NCI-H146 (cell line): ENCODE results near the gene ANKDD1B.
"Not testable (repeated sequence)": the region's sequence is repeated elsewhere in the genome, so short reads cannot be mapped to it uniquely, and the experiment has no call there.

Experiments used
- DNase-seq: peaks from one replicate; lab custom pipeline; 2025; lab: John Stamatoyannopoulos, UW

ANKDD1B gene

GRCh38 chr5:75611311-75612225 lies at the start of gene ANKDD1B:
TSS of gene ANKDD1B (plus strand) at chr5:75611453. CDS start at chr5:75611635, 182 bp downstream.
- DNase-seq, result no peak

- not testable (repeated sequence) for DNase-seq
These were observed 45.1 kb upstream of the ANKDD1B start for GRCh38 chr5:75565991-75566709.

GRCh38 chr5:75566710-75567309 lies 44.4 kb upstream of the ANKDD1B start:
- no peak for DNase-seq

GRCh38 chr5:75567710-75568109 lies 43.5 kb upstream of the ANKDD1B start:
- DNase-seq, result no peak

GRCh38 chr5:75568202-75568601 lies 43.1 kb upstream of the ANKDD1B start:
- no peak for DNase-seq

- DNase-seq, result no peak
These were observed 39.7 kb upstream of the ANKDD1B start for GRCh38 chr5:75571547-75571946.

GRCh38 chr5:75574791-75575190 lies 36.5 kb upstream of the ANKDD1B start:
- DNase-seq, result no peak

- DNase-seq, result not testable (repeated sequence)
These were observed 33.0 kb upstream of the ANKDD1B start for GRCh38 chr5:75578280-75578679.

- no peak for DNase-seq
These were observed 26.6 kb upstream of the ANKDD1B start for GRCh38 chr5:75584641-75585040.

- no peak for DNase-seq
These were observed 22.6 kb upstream of the ANKDD1B start for GRCh38 chr5:75588666-75589065.

GRCh38 chr5:75600535-75600934 lies 10.7 kb upstream of the ANKDD1B start:
- DNase-seq, result no peak

GRCh38 chr5:75601567-75601966 lies 9.7 kb upstream of the ANKDD1B start:
- DNase-seq, result no peak

- no peak for DNase-seq
These were observed 9.3 kb upstream of the ANKDD1B start for GRCh38 chr5:75601996-75602395.

- no peak for DNase-seq
These were observed 7.9 kb upstream of the ANKDD1B start for GRCh38 chr5:75603371-75603770.

- DNase-seq, result no peak
These were observed 7.4 kb upstream of the ANKDD1B start for GRCh38 chr5:75603821-75604220.

GRCh38 chr5:75607341-75607740 lies 3.9 kb upstream of the ANKDD1B start:
- not testable (repeated sequence) for DNase-seq

- no peak for DNase-seq
These were observed 2.4 kb upstream of the ANKDD1B start for GRCh38 chr5:75608870-75609269.

GRCh38 chr5:75610201-75610600 lies 1.1 kb upstream of the ANKDD1B start:
- peak; percentile 1 for DNase-seq

- not testable (repeated sequence) for DNase-seq
These were observed 368 bp upstream of the ANKDD1B start for GRCh38 chr5:75610859-75611310.

- no peak for DNase-seq
These were observed 945 bp downstream of the ANKDD1B start for GRCh38 chr5:75612226-75612569.

GRCh38 chr5:75612901-75613300 lies 1.6 kb downstream of the ANKDD1B start:
- DNase-seq, result no peak

GRCh38 chr5:75614176-75614575 lies 2.9 kb downstream of the ANKDD1B start:
- DNase-seq, result no peak
